SKM-1 treated with dmso at 0.1 percent for 144 hours (cell line): ENCODE results near the gene SMC3.
"Not testable (repeated sequence)": the region's sequence is repeated elsewhere in the genome, so short reads cannot be mapped to it uniquely, and the experiment has no call there.

Experiments
- DNase-seq: peaks from one replicate; lab custom pipeline; 2025; ENCODE audit not compliant: unreplicated experiment; lab: John Stamatoyannopoulos, UW

The SMC3 gene

DNA sequence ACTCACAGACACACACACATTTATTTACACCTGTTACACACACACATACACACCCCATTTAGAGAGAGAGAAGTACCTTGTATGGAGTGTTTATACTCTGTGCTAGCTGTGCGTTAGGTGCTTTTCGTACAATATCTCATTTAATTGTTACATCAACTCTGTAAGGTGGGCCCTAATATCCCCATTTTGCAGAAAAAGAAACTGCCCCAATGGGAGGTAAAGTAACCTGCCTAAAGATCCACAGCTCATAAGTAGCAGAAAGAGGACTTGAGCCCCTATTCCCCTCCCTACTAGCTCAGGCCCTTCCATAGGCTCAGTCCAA, 52.9 kb downstream of the SMC3 start:
- no peak for DNase-seq

DNA sequence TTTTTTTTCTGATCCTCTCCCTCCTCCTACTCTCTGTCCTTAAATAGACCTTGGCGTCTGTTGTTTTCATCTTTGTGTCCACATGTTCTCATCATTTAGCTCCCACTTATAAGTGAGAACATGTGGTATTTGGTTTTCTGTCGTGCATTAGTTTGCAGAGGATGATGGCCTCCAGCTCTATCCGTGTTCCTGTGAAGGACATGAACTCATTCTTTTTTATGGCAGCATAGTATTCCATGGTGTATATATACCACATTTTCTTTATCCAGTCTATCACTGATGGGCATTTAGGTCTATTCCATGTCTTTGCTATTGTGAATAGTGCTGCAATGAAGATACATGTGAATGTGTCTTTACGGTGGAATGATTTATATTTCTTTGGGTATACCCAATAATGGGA, 55.8 kb downstream of the SMC3 start:
- not testable (repeated sequence) for DNase-seq

DNA sequence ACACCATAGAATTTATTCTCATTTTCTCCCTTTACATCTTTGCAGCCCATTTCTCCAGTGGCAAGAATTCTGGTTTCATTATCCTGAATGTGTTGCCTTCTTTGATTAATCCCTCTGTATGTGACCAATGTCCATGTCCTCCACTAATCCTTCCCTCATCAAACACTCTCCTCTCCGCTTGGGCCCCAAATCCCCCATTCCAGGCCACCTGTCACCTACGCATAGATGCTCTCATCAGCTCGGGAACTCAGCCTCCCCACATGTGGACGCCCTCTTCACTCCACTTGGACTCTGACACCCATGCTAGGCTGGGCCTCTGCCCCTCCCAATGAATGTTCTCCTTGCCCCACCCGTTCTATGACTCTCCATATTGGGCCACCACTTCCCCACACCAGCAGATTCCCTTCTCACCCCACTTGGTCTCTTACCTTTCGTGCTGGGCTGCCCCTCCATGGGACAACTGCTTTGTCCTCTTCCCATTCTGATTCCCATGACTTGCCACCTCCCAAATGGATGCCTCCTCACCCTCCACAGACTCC, 57.9 kb downstream of the SMC3 start:
- no peak for DNase-seq

DNA sequence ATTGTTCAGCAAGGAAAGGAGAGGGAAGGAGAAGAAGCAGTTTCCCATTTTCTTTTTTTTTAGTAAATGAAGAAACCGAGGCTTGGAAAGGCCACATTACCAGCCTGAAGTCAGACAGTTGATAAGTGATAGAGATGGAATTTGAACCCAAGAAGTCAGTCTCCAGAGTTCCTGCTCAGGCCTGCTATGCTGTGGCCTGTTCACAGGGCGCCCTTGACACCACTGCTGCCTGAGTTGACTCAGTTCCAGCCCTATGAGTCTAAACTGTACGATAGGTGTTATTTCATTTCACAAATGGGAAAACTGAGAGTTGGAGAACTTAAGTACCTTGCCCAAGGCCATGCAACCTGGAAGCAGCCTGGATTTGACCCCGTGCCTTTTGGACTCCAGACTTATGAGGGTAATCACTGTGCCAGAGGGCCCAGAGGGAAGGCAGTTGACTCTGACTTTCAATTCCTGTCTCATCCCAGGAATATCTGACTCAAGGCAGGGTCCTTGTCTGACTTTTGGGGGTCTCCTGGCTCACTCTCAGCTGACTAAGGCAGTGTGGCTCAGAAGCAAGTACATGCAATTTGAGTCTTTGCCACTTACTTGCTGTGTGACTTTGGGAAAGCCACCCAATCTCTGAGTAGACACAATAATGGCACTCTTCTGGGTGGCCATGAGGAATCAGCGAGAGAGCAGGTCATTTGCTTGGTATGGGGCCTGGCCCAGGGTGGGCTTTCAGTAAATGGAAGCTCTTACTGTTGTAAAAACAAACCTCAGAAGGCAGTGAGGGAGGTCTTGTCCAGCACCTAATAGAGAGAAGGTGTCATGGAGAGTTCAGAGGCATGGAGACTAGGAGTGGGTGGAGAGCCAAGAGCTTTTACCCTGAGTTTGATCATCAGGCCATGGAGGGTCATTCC, 58.7 kb downstream of the SMC3 start:
- no peak for DNase-seq

DNA sequence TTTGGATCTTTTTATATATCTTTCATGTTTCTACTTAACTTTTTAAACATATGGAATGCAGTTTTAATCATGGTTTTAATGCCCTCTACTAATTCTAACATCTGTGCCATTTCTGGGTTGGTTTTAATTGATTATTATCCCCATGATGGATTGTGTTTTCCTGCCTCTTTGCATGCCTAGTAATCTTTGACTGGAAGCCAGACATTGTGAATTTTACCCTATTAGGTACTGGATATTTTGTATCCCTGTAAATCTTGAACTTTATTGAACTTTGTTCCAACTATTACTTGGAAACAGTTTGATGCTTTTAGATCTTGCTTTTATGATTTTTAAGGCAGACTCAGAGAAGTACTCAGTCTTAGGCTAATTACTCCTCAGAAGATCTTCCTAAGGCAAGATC, 60.7 kb downstream of the SMC3 start:
- DNase-seq: no peak

DNA sequence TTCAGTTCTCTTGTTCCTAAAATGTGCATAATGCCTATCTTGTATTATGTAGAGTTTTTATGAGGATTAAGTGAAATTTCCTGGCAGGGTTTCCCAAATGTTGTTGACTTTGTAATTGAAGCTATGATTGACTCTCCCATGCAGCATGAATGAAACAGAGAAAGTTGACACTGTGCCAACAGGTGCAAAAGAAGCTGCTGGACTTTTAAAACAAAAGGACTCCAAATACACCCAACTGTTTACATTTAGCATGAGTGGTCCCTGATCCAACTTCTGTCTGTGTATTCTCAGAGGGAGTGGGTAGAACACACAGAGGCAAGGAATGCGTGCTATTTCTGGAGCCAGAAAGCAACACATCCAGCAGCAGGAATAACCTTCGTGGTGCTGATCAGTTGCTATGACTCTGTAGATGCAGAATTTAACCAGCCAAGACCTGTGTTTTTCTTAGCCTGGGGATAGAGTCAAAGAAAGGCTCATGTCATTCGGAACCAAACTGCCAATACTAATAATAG, 62.2 kb downstream of the SMC3 start:
- DNase-seq: no peak

DNA sequence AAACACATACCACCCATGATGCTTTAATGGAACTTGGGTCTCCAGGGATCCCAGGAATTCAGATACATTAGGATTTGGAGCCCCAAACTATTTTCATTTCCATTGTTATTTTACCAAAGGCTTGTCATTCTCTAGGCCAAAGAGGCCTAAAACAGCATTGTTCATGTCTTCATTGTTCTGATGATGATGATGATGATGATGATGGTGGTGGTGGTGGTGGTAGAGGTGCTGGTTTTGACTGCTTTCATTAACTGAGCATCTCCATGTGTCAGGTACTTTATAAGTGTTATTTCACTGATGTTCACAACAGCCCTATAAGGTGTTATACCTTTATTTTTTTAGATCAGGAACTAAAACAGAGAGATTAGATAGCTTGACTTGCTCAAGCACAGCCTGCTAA, 64.4 kb downstream of the SMC3 start:
- no peak for DNase-seq

DNA sequence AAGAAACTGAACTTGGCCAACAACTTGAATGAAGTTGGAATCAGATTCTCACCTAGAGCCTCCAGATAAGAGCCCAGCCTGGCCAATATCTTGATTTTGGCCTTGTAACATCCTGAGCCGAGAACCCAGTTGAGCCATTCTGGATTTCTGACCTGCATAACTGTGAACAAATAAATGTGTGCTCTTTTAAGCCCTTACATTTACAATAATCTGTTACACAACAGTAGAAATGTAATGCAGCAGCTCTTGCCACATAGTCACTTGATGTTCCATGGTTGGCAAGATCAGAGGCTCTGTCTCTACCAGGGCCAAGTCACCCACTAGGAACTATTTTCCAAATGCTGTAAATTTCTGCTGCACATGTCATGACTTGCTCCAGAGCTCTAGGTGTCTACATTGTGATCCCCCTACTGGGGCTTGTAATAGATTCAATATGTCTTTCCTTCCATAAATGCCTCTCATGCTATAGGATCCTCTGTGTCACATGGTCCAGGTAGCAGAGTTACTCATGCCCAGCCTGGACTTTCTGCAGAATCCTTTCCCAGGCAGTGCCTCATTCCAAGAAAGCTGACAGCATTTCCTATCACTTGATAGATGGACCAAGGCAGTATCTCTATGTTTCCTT, 65.2 kb downstream of the SMC3 start:
- DNase-seq: no peak

DNA sequence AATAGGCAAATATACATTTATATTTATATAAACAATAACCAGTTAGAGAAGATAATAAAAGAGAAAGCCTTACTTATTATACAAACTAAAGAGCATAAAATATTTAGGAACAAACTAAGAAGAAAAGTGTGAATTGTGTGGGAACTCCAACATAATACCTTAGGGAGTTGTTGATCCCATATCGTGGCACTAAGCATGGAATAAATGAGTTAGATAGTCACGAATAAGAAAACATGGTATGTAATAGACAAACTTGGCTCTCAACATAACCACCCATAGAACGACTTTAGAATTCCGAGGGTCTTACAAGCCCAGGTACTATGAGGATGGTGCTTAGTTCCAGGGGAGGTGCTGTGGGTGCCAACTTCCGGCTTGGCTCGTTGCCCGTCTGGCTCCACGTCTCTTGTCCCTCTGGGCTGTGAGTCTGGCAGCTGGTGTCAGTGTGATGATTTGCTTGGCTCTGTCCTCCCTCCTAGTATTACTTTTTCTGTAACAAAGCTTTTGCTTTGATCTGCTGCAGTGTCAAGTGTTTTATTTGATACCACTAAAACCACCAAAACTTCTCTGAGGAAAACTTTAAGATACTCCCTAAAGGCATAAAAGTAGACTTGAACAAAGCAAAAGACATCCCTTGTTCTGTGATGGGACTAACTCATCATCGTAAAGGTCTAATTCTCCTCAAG, 67.2 kb downstream of the SMC3 start:
- DNase-seq: no peak

DNA sequence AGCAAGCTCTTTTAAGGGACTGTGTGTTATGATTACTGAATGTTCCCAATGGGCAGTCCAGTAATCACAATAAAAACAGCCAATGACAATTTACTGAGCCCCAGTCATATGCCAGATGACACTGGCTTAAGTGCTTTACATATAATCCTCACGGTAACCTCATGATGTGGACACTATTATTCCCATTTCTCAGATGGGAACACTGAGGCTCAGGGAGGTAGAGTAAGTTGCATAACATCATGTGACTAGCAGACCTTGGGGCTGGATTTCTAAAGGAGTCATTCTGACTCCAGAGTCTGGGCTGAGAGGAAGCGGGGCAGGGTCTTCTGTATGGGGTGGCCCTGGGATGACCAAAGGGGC, 69.1 kb downstream of the SMC3 start:
- no peak for DNase-seq

DNA sequence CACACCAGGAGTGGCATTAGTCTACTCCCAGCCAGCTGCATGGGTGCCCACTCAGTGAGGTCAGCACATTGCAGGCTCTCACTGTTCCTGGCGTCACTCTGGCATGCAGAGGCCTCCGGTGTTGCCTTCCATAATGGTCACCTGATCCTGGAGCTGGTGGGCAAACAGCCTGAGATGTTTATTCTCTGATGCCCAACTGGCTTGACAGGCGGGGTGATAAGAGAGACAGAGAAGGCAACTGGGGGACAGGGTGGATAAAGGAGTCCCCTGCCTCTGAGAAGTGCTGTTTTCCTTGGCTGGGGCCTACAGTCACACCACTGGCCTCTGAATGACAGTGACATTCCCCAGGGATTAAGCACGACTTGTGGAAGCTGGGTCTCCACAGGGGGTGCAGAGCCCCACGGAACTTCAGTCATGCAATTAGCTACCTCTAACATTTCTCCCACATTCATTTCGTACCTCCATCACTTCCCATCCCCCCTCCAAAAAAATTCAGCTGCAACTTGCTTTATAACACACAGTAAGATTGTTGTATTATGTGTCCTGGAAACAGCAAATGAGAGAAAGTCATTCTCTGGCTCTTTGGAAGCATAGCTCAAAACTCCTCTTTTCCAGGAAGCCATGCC, 69.5 kb downstream of the SMC3 start:
- no peak for DNase-seq

DNA sequence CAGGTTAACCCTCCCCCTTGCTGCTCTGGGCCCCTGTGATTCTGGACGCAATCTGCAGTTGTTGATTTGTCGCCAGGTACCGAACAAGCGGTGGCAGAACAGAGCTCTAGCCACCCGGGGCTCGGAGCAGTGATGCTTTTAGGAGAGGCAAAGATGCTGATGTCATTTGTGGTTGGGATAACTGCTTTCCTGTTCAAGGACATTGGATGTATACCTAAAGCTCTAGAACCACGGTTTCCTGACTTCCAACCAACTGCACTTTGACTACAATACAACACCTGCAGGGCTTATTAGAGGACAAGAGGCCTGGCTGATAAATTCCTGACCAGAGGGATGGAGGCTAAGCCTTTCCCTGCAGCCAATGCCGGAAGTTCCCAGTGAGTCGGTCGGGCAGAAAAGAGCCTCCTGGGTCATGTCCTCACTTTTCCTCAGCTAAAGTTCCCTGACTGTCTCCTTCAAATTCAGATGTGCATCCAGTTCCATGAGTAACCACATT, 70.1 kb downstream of the SMC3 start:
- DNase-seq: no peak

DNA sequence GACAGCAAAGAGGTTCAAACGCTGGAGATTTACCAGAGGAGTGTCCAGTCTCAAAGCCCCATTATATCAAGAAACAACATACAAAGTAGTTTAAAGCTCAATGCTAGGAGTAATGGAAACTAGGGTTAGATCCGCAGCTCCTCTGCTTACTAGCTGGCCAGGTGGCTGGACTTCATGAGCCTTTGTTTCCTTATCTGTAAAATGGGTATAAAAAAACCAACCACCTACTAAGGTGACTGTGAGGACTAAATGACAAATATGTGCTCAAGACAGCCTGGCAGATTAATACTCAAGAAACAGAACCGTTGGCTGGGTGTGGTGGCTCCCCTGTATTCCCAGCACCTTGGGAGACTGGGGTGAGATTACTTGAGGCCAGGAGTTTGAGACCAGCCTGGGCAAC, 70.8 kb downstream of the SMC3 start:
- DNase-seq: no peak

DNA sequence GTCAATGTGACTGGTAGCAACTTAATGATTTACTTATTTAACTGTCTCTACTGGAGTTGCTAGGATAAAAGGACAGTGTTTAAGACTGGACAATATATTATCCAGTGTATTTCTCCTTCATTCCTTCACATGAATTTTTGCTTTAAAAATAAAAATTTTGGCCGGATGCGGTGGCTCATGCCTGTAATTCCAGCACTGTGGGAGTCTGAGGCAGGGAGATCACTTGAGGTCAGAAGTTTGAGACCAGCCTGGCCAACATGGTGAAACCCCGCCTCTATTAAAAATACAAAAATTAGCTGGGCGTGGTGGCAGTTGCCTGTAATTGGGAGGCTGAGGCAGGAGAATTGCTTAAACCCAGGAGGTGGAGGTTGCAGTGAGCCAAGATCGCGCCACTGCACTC, 71.6 kb downstream of the SMC3 start:
- not testable (repeated sequence) for DNase-seq

DNA sequence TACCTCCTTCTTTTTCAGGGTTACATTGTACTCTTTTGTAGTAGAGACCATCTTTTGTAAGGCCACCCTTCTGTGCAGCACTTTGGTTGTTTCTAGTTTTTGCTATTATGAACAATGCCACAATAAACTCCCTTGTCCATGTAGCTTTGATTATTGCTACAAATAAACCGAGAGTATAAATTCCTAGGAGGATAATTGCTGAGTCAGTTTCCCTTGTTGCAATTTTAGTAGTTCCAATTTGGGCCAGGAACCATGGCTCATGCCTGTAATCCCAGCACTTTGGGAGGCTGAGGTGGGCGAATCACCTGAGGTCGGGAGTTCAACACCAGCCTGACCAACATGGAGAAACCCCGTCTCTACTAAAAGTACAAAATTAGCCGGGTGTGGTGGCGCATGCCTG, 72.4 kb downstream of the SMC3 start:
- DNase-seq: not testable (repeated sequence)

DNA sequence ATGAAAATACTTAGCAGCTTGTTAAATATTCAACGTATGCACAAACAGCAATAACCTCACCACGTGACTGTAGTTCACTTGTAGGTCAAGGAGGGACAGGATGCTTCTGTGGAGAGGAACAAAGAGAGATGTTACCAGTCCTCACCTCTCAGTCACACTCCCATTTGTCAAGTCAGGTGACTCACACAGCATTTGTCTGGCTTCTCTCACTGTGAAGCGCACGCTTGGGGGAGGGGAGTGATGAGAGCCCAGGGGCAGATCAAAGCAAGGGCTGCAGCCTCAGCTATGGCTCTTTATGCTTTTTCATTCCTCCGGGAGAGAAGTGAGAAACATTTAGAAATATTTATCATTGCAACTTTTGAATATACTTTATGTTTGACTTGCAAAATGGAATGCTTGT, 73.8 kb downstream of the SMC3 start:
- no peak for DNase-seq

DNA sequence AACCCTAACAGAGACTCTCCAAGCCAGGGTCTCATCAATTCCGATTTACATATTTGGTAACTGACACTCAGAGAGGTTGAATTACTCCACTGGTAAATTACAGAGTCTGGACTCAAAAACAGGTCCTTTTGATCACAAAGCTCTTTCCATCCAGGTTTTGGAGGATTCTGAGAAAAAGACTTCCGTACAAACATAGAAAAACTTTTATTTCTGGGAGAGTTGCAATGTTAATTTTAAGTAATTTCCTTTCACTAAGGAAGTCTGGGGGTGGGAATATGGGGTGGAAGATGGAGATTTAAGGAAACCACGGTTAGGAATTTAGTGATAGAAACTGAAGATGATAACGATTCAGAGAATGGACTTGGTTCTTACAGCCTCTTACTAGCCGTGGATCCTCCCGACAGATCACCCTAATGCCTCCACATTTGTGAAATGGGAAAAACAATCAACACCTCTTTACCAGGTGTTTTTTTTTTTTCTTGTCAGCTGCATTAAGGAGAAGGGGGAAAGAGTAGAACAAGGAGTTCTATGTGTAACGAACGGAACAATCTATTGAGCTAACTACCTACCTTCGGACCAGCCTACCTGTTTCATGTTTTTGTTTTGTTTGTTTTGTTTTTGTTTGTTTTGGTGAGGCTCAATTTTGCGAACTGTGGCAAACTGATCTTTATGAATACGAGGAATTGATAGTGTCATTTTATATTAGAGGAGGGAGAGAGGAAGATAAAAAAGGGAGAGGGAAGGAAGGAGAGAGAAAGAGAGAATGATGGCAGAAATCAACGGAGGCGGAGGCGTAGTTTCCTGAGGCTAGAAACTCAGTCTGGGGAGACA, 74.9 kb downstream of the SMC3 start:
- DNase-seq: no peak

DNA sequence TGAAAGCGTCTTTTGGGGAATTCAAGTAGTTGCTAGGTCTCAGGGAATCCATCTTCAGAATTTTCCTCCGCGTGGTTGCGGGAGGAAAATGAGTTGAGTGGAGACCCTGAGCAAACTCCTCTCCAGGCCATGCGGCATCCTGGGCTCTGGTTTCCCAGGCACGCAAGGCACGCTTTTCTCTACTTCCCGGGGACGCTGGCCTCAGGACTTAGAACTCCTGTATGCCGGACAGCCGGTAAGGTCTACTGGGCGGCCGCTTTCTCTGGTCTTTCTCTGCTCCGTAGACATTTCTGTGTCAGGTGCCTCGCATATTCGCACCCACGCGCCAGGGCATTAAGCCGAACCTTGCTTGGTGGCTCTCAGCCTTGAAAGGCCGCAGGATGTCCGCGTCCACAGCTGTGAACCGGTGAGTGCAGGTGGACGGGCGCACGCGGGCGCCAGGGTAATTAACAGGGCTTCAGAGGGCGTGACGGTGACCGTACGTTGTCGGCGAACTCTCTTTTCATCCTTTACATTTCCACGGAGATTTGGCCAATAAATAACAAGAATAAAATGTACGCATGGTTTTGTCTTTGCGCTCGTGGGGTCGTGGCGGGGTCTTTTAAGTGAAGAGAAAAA, 75.6 kb downstream of the SMC3 start:
- no peak for DNase-seq

DNA sequence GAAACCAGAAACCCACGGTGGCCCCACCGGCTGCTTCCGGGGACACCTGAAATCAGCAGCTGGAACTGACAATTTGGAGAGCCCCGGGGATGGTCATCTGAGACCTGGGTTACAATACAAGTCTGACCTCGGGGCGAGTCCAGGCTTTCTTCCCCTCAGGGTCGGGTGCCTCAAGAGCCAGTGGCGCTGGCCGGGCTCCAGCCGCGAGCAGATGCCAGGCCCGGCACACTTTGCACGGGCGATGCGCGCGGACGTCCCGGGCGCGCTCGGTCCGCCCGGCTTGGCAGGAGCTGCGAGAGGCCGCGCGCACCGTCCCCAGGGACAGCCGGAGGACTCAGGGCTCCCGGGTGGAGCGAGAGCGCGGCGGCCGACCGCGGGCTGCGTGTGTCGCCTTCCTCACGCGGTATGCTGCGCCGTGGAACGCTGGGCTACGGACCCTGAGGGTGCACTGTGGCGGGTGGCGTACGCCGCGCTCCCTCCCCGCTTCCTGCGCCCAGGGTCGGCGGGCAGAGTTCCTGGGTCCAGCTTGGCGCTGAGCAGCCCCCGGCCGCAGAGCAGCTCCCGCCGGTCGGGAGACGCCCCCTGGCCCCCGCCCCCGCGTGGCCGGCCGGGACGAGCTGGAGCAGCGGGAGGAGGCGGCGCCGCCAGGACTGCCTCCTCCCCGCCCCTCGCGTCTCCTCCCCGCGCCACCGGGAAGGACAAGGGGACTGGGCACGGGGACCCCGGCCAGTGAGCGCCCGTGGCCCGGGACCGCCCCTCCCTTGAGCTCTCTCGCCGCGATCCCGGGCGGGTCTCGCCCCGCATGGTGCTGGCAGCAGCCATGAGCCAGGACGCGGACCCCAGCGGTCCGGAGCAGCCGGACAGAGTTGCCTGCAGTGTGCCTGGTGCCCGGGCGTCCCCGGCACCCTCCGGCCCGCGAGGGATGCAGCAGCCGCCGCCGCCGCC, 76.4 kb downstream of the SMC3 start, which contains the start of gene RBM20:
Gene RBM20, plus strand, starts transcription at position 684 of the 945 bp plus-strand sequence. Its CDS starts 119 bp downstream, at position 803.
- DNase-seq: no peak
